Measurements from ENCODE around the gene SYT7.
A peak's percentile ranks its signal among the peaks of the same experiment; 100 is the strongest.

SYT7 gene

DNA sequence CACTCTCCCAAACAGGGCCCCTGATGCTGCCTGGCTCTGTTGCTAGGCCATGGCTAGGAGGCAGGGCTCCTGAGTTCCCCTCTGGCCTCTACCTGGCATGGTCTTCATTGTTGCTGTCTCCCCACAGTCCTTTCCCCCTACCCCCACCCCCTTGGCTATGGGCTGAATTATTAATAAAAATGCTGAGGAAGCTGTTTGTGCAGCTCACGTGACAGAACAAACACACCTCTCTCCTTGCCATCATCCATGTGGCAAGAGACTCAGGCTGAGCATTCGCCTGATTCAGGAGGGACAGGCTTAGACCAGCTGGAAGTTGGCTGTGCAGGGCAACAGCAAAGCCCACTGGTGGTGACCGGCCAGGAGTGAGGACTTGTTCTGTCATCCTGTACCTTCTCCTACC lies 4.2 kb upstream of the SYT7 start:
- no peak for DNase-seq (ENCODE audit: low read depth)

DNA sequence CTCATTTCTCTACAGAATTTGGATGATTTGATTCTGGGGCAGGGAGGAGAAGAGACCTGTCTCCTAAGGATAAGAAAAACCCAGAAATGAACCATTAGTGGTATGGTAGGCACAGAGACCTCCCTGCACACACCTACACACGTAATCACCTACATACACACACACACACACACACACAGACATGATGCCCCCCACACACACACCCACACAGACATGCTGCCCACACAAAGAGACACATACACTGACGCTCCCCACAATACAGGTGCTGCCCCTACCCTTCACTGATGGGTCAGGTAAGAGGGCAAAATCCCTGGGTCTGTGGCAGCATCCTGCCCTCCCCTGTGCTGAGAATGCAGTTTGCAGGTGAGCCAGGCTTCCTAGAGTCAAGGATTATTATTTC lies 1.1 kb upstream of the SYT7 start:
- DNase-seq (ENCODE audit: low read depth): no peak

DNA sequence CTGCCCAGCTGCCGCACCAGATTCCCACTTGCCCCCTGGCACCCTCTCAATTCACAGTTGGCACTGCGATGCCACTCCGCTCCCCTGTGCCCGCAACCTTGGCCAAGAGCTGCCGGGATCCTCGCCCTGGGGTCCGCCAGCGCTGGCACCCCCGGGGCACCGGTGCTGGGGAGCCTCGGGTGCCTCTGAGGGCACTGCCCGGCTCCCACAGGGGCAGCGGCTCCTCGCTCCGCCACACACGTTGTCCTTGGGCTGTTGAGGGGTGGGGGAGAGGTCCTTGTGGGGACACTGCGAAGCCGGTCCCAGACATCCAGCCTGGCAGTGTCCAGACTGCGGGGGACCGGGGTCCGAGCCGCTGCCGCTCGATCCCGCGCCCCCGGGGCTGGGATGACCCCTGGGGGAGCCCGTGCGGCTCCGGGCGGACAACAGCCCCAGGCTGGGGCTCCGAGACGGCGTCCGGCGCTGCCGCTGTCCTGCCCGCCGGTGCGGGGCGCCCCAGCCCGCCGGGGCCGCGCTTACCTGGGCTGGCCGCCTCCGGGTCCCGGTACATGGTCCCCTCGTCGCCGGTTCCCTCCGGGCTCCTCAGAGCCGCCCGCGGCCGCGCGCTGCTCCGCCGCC lies 496 bp downstream of the SYT7 start:
- DNase-seq (ENCODE audit: low read depth): no peak

DNA sequence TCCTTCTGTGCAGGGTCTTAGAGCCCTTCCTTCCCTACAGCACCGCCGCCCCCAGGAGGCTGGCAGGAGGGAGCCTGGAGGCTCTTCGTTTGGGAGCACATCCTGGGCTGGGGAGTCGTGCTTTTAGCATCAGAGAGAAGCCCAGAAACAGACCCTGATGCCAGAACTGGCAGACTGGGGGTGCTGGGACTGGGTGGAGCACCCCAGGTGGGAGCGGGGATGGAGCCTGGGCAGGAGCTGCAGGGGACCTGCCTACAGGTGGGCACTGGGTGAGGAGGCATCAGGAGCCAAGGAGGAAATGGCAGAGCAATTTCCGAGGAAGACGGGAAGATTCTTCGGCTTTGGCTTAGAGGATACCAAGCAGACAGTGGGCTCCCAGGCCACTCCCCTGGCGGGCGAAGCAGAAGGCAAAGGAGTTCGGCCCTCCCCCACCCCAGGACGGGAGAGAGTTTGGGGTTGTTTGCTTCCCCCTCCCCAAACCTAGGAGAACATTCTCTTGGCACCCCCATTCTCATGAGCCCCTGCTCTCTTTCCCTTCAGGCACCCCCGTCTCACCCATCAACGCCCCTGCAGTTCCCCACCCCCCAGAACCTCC lies 1.1 kb downstream of the SYT7 start:
- DNase-seq (ENCODE audit: low read depth): no peak

DNA sequence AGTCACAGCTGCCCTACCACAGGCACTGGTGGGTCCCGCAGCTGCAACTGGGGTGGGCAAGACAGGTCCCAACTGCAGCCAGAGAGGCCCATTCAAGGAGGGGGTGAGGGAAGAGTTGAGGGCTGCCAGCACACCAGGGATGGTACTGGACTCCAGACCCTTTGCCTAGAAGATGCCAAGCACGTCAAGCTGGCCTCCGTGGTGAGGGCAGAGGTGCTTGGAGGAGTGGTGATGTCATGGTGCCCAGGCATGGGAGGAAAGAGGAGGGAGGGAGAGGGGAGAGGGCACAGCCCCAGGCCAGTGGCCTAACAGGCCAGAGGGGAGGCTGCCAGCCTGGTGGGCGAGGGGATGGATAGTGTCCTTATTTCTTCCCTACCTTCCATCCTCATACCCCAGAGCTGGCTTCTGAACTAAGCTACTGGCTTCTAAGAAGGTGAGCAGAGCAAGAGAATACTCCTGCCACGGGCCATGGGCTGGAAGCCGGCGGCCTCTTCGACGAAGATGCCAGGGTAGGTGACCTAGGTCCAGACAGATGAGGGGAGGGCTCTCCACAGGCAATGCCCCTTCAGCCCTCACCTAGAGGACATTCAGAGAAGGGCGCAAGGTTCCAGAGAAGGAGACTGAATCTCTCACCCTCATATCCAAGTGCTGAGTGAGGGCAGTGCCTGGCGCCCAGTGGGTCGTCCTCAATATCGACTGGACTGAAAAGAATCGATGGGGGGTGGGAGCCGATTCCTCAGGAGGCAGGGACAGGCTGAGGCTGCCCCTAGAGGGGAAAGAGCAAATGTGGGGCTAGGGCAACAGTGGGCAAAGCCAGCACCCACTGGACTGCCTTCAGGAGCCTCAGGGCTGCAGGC lies 1.8 kb downstream of the SYT7 start:
- DNase-seq (ENCODE audit: low read depth): no peak

DNA sequence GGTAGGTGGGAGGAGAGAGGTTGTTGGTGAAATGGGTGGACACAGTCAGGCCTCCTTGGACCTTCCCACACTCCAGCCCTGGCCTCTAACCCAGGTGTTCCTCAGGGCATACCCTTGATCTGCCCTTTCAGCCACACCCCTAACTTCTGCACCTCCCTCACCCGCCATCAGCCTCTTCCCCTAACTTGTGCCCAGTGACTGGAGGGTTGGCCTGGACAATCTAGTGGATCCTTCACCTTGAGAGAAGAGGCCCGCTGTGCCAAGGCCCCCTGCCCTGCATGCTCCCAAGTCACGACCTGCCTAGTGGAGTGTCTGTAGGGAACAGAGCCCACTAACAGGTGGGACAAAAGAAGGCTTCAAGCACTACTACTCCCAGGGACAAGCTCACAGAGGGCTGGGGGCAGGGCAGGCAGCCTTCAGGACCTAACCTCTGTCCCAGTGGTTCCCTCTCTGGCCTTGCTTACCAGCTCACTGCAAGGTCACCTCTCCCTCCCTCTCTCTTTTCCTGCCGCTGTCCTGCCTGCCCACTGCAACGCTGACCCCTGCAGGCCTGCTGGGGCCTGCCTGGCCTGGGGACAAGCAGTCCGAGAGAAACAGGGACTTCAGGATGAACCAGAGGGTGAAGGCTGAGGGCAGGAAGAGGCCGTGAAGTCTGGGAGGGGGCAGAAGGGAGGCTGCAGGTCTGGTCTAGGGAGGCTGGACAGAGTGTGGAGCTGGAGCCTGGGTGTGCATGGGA lies 3.3 kb downstream of the SYT7 start:
- DNase-seq (ENCODE audit: low read depth): no peak

DNA sequence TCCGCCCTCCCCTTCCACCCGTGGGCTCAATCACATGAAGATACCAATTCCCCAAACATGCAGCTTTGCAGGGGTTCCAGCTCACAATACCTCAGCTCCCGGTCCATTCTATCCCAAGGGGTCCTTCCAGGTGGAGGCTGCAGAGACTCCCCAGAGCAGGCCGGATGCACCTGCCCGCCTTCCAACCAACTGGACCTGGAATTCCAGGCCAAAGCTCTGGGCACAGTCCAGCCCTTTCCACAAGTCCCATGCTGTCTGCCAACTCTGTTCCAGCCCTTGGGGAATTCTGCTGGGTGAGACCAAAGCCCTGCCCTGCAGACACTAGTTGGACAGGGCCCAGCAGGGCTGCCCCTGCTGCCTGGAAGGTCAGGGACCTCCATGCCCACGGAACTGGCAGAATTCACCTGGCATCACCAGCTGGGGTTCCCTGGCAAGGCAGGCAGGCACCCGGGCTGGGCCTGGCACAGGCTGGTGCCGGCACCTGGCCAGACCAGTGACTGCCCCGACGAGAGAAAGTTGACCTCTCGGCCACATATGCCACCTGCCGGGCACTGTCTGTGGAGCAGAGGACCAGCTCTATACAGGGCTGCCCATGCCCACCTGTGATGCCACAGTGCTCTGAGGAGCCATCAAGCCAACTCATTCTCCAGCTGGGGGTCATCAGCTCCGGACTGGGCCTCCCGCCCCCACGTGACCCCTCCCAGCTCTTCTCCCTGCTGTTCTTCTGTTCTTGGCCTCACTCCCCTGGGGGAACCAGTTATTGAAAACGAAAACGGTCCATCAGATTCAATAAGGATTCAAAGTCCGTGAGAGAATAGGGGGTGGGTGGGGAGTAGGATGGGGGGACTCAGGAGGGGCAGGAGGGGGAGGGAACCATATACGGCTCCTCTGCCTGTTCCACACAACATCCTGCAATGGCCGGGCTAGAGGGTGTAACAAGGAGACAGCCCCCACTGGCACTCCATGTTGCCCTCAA lies 4.7 kb downstream of the SYT7 start:
- DNase-seq (ENCODE audit: low read depth): no peak

DNA sequence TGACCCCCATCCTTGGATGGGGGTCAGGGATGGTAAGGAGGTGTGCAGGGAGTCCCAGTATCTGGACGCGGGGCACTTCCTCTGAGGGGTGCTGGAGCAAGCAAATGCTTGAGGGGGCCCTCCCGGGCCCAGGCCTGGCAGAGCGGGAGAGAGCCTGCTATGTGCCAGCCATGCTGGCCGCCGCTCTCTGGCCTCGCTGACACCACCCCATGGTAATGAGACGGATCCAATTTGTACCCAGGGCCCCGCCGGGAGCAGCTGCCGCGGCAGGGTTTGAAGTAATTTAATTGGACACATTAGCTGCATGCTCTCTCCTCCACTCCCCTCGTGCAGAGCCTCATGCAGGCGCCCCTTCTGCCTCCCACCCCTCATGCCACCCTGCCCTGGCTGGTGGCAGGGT lies 6.3 kb downstream of the SYT7 start:
- no peak for DNase-seq (ENCODE audit: low read depth)

DNA sequence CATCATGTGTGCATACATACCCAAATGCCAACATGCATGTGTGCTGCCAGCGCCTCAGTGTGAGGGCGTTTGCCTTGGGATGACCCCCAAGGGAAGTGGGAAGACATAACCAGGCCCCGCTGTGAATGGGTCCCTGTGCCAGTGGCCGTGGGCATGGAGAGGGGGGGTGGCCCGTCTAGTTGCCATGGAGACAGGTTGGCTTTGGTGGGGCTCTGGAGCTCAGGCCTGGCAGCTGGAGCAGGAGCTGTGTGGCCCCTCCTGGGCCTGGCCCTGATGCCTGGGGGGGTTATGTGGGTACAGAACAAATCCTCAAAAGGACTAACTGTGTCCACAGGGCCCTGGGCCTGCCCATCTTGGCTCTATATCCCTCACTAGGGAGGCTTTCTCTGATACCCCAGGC lies 8.0 kb downstream of the SYT7 start:
- DNase-seq (ENCODE audit: low read depth): no peak

DNA sequence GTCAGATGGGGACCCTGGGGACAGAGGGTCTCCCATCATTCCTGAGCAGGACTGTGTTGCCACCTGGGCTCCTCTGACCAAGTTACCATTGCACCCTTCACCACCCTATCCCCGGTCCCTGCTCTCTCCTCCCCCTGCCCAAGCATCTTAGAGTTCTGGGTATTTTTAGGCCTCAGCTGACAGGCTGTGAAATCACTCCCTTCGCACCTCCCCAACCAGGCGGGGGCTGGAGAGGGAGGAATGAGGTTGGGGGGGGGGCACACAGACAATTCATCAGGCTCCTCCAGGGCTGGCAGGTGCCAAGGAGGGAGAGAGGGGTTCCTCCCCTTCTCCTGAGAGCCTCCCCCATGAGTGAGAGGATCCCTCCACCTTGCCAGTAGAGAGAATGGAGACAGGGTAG lies 9.0 kb downstream of the SYT7 start:
- no peak for DNase-seq (ENCODE audit: low read depth)

DNA sequence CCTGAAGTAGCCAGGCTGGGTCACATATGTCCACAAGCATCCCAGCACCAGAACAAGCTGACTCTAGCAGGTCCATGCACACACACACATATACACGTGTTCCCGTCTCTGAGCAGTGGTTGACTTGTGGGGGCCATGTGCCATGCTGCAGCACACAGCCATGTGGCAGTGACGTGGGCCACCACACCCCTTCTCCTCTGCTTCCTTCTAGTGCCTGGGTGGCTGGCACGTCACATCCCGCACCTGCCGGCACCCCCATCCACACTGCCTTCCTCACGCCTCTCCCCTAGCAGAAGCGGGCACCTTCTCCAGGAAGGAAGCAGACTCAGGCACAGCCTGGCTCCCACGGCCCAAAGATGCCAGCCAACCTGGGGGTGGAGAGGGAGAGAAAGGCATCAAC lies 9.5 kb downstream of the SYT7 start:
- DNase-seq (ENCODE audit: low read depth): no peak

DNA sequence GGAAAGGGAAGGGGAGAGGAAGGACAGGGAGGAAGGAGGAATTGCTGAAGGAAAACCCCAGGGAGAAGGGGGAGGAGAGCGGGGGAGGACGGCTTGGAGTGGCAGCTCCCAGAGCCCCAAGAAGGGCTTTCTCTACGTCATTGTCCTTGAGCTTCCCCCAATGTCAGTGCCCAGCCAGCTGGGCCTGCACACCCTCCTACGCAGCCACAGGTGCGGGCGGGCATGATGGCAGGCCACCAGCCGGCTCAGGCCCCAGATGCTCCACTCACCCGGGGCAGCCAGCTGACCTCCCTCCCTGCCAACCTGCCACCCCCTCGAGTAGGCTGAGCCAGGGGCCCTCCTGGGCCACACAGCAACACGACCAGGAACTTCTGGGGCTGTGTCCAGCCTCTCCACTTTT lies 11.2 kb downstream of the SYT7 start:
- DNase-seq (ENCODE audit: low read depth): no peak

DNA sequence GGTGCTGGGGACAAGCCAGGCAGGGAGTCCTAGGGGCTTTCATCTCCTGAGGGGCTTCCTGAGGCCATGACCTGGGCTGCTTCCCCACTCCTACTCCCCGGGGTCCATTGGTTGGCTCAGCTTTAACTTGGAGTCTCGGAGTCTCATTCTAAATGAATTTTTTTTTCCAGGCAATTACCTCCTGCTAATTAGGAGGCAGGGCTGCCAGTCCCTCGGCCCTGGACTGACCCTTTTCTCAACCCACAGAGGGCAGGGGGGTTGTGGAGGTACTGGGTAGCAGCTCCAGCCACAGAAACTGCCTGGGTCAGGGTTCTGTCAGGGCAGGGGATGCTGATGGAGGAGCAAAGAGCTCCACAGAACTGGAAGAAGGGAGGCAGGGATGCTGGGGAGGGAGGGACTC lies 11.9 kb downstream of the SYT7 start:
- no peak for DNase-seq (ENCODE audit: low read depth)

DNA sequence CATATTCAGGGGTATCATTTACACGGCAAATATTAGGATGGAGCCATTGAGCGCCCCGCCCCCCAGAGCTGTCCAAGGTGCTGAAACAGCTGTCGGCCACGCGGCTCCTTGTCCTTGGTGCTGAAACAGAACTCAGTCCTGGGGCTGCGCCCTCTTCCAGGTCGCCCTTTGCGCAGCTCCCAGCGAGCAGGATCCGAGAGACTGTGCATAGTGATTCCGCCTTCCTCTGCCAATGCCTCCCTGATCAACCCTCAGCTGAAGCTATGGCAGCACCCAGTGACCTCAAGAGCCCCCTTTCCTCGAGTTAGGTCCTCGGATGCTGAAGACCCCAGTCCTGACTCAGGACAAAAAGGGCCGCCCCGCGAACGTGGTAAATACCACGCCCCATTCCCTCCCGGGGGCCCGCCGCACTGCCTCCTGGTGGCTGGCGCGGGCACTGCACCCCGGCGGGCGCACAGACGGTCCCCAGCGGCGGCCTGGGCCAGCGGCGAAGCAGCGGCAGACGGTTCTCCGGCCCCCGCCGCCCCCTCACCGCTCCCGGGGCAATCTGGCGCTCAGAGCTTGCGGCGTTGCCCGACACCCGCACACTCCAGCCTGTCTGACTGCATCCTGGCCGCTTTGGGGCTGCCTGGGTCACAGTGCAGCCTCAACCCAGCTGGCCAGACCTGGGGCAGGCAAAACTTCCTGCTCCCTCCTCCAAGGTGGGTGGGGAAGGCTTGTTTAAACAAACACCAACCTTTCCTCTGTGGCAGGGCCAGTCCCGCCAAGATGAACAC lies 13.4 kb downstream of the SYT7 start:
- peak; percentile 77 for DNase-seq (ENCODE audit: low read depth)

DNA sequence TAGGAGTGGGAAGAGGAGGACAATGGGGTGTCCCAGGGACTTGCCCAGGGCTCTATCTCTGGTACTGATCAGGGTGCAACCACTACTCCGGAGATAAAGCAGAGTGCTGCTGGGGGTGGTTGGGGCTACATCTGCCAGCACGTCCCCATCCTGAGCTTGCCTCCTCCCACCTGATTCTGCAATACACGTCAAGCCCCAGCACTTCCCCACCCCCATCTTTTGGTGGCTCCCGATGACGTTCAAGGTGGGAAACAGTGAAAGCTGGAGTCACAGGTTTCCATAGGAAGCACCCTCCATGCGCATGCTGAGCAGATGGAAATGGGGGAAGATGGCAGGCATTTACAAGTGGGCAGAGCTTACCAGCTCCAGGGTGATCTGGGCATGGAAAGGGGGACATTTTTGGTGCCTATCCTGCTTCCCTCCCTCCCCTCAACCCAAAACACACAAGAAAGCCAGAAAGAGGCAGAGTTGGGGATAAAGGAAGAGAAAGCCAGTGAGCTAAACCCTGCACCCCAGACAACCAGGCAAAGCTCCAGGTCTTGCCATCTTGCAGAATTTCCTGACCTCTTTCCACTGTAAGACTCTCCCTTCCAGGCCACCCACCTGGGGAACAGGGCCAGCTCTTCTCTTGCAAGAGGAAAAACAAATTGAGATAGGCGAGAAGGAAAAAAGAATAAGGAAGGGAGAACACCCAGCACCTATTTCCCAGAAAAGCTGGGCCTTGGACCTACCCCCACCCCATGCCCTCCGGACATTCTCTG lies 15.8 kb downstream of the SYT7 start:
- DNase-seq (ENCODE audit: low read depth): no peak

DNA sequence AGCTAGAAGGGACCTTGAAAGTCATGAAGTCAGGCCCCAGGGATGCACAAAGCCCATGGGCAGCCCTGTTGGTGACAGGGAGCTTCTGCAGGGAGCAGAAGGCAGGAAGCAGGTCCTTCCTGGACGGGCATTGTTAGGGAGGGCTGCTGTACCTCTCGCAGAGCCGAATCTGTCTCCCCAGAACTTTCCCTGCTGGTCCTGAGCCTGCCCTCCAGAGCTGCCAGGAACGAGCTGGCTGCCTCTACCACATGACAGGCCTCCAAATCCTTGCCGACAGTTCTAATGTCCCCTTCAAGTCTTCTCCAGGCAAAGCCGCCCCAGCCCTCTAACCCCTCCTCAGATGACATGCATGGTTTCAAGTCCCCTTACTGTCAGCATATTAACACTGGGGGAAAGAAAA lies 20.1 kb downstream of the SYT7 start:
- DNase-seq (ENCODE audit: low read depth): no peak

DNA sequence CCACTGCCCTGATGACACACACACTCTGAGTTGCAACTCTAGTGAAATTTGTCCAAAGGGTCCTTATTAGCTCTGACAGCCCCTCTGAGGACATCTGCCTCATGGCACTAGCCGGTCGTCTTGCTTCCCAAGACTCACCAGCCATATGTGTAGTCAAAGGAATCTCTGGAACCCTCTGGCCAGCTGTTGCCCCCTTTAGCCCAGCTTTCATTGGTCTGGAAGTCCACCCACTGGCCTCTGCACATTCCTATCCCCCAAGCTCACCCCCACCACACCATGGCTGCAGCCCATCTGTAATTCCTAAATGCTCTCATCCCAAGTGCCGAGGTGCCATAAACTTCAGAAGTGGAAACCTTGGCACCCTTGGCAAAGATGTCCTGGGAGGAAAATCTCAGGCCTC lies 24.3 kb downstream of the SYT7 start:
- DNase-seq (ENCODE audit: low read depth): no peak

DNA sequence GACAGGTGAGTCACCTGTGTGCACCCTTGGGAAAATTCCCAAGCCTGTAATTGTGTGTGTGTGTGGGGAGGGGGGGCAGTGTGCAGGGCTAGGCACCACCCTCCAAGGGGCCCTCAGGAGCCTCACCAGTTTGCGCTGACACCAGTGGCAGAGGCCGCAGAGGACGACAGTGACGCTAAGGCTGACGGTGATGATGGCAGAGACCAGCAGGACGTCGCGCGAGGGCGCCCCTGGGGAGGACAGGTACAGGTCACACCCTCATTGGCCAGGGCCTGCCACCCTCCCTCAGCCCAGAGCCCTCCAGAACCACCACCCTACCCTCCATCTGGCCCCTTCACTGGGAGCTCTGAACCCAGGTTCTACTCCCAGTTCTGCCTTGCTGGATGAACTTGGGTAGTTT lies 24.9 kb downstream of the SYT7 start:
- no peak for DNase-seq (ENCODE audit: low read depth)

DNA sequence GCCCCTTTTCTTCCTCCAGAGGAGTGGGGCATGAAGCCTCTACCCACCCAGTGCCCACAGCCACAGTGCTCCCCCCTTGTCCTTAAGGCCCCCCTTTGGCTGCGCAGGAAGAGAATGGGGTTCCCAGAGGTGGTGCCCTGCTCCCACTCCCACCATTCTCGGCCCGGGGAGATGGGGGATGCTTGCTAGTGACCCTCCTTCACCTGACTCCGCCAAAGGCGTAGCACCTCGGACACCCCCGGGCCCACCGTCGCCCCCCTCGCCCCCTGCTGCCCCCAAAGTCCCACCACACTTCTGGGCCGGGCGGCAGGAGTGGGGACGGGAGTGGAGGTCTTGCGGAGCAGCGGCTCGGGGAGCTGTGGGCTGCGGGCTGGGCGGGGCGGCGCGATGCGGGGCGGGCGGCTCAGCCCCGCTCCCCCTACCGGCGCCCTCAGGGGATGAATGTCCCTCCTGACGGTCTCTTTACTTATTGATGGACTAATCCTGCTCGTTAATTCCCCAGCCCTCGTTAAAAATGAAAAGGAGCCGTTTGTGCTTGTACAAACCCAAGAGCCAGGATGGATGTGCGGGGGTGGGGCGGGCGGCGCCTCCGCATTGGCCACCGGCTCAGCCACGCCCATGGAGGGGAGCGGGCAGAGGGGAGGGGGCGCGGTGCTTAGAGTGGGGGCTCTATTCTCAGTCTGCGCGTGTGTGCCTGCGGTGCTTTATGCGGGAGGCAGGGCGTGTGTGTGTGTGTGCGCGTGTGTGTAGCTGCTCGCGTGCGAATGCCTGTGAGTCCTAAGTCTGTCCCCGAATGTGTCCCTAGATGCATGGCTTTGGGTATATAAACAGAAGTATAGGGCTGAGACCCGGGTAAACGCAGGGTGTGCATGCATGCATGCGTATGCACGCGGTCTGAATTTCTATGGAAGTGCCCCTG lies 25.6 kb downstream of the SYT7 start:
- no peak for DNase-seq (ENCODE audit: low read depth)

All from ELR (cell line).